GM23338 (cell line): ENCODE data around the gene PANK3. TPM values are rescaled to one million over a fixed set of nuclear protein-coding genes. Genes with fewer than 3 reads are reported as not detected.

Experiments used
- ATAC-seq: fragments of 200-7000 bp; cut with Tn5 transposase; 3 replicates; pipeline ENCODE4 v1.9.1; 2020
- DNase-seq: peaks from one replicate; pipeline ENCODE4 v3.0.0-alpha.2; 2015; ENCODE audit warnings: low spot score
- H2AFZ ChIP-seq: fragments of 200-600 bp; sonication (generic); 2 replicates; pipeline ENCODE4 v1.8.0; 2016; ENCODE audit warnings: antibody characterized with exemption, mild to moderate bottlenecking, moderate library complexity
- H3F3A ChIP-seq: fragments of 200-600 bp; sonication (generic); replicated peaks from 2 replicates; pipeline ENCODE4 v1.8.0; 2017; ENCODE audit warnings: antibody characterized with exemption, mixed run types, low read depth
- H3K27ac ChIP-seq: fragments of 200-600 bp; sonication (generic); 2 replicates; pipeline ENCODE4 v1.6.1; 2016; ENCODE audit warnings: low read depth
- H3K27me3 ChIP-seq: fragments of 200-600 bp; sonication (generic); 2 replicates; pipeline ENCODE4 v1.8.0; 2016; ENCODE audit warnings: mild to moderate bottlenecking, mixed run types, moderate library complexity; ENCODE audit not compliant: insufficient read depth
- H3K36me3 ChIP-seq: fragments of 200-600 bp; sonication (generic); 2 replicates; pipeline ENCODE4 v1.8.0; 2016; ENCODE audit warnings: mild to moderate bottlenecking; ENCODE audit not compliant: insufficient read depth
- H3K4me1 ChIP-seq: fragments of 200-600 bp; sonication (generic); 2 replicates; pipeline ENCODE4 v1.8.0; 2016; ENCODE audit warnings: mild to moderate bottlenecking, moderate library complexity; ENCODE audit not compliant: insufficient read depth
- H3K4me2 ChIP-seq: fragments of 200-600 bp; sonication (generic); 2 replicates; pipeline ENCODE4 v1.7.1; 2017; ENCODE audit warnings: mixed run types
- H3K4me3 ChIP-seq: fragments of 200-600 bp; sonication (generic); 2 replicates; pipeline ENCODE4 v1.6.1; 2016; ENCODE audit warnings: mixed run types
- H3K79me2 ChIP-seq: fragments of 200-600 bp; sonication (generic); replicated peaks from 2 replicates; pipeline ENCODE4 v1.8.0; 2017; ENCODE audit warnings: mild to moderate bottlenecking; ENCODE audit not compliant: insufficient read depth
- H3K9me2 ChIP-seq: fragments of 200-600 bp; sonication (generic); 2 replicates; pipeline ENCODE4 v1.8.0; 2017; ENCODE audit not compliant: insufficient read depth
- H4K20me1 ChIP-seq: fragments of 200-600 bp; sonication (generic); replicated peaks from 2 replicates; pipeline ENCODE4 v1.8.0; 2017; ENCODE audit warnings: mild to moderate bottlenecking; ENCODE audit not compliant: insufficient read depth
- H3K27ac Mint-ChIP-seq: 2 replicates; pipeline ENCODE4 v1.8.0; 2020; ENCODE audit warnings: inconsistent platforms, mild to moderate bottlenecking, moderate library complexity, mixed read lengths
- H3K27me3 Mint-ChIP-seq: 3 replicates; pipeline ENCODE4 v1.8.0; 2022; ENCODE audit warnings: low read depth, mild to moderate bottlenecking, moderate library complexity, mixed read lengths, inconsistent platforms; ENCODE audit not compliant: insufficient read depth, poor library complexity
- H3K36me3 Mint-ChIP-seq: 3 replicates; pipeline ENCODE4 v1.8.0; 2021; ENCODE audit warnings: low read depth, mild to moderate bottlenecking, inconsistent platforms, moderate library complexity, mixed read lengths
- H3K4me1 Mint-ChIP-seq: 3 replicates; pipeline ENCODE4 v1.8.0; 2020; ENCODE audit warnings: mild to moderate bottlenecking, inconsistent platforms, mixed read lengths
- H3K4me3 Mint-ChIP-seq: 3 replicates; pipeline ENCODE4 v1.8.0; 2021; ENCODE audit warnings: moderate library complexity, mild to moderate bottlenecking, inconsistent platforms, mixed read lengths
- H3K9me3 Mint-ChIP-seq: 3 replicates; pipeline ENCODE4 v1.8.0; 2020; ENCODE audit warnings: moderate library complexity, mild to moderate bottlenecking, inconsistent platforms, mixed read lengths
- CREB1 ChIP-seq: fragments of 250-450 bp; sonication (Bioruptor Pico); IDR thresholded peaks from 2 replicates; pipeline ENCODE4 v1.5.0; 2020; ENCODE audit warnings: low read depth, mild to moderate bottlenecking, moderate library complexity
- EZH2 ChIP-seq: fragments of 200-600 bp; sonication (generic); IDR thresholded peaks from one replicate; pipeline ENCODE4 v1.8.0; 2017; ENCODE audit warnings: antibody characterized with exemption, mild to moderate bottlenecking, low read depth; ENCODE audit not compliant: unreplicated experiment
- EZH2phosphoT487 ChIP-seq: fragments of 200-600 bp; sonication (generic); IDR thresholded peaks from one replicate; pipeline ENCODE4 v1.8.1; 2018; ENCODE audit warnings: antibody characterized with exemption; ENCODE audit not compliant: unreplicated experiment
- JUNB ChIP-seq: IDR thresholded peaks from one replicate; pipeline ENCODE4 v1.6.1; 2016; ENCODE audit warnings: antibody characterized with exemption; ENCODE audit not compliant: unreplicated experiment
- ZNF114 ChIP-seq: fragments of 250-450 bp; sonication (Bioruptor Pico); IDR thresholded peaks from 2 replicates; pipeline ENCODE4 v1.5.0; 2020; ENCODE audit warnings: mild to moderate bottlenecking, moderate library complexity
- ZNF331 ChIP-seq: fragments of 250-450 bp; sonication (Bioruptor Pico); IDR thresholded peaks from 2 replicates; pipeline ENCODE4 v1.5.0; 2020; ENCODE audit warnings: low read depth, mild to moderate bottlenecking, moderate library complexity
- polyA plus RNA-seq: library from polyadenylated mRNA; unstranded; fragments of >200 nt; fragmentation: Nextera tagmentation; extraction: Ambion mirVana; gene quantifications from 2 replicates; pipeline ENCODE4 v1.2.1, GENCODE V29; 2016
- total RNA-seq: library from RNA; depleted of rRNA; stranded (reverse); fragments of >200 nt; shearing (Covaris generic); gene quantifications from 2 replicates; pipeline ENCODE4 v1.2.3, GENCODE V29; 2014
- TF ChIP-seq, protein P1 (sequence below): IDR thresholded peaks from one replicate; pipeline ENCODE4 v1.6.1; 2018; ENCODE audit warnings: antibody characterized with exemption; ENCODE audit not compliant: unreplicated experiment
- TF ChIP-seq, protein P2 (sequence below), 2 experiments: fragments of 200-600 bp in 1 of 2; sonication (generic) in 1 of 2; conservative IDR thresholded peaks; 2 replicates each; pipeline versions ENCODE4 v1.5.1 to v1.6.1; 2016 to 2017; ENCODE audit warnings: antibody characterized with exemption in 2 of 2, low read depth in 2 of 2, mild to moderate bottlenecking in 2 of 2, moderate library complexity in 1 of 2
- TF ChIP-seq, protein P3 (sequence below): fragments of 250-450 bp; sonication (Bioruptor Pico); IDR thresholded peaks from 2 replicates; pipeline ENCODE4 v1.5.0; 2020; ENCODE audit warnings: mild to moderate bottlenecking, moderate library complexity
- TF ChIP-seq, protein P4 (sequence below): IDR thresholded peaks from 2 replicates; pipeline ENCODE4 v1.6.1; 2016; ENCODE audit warnings: antibody characterized with exemption

Gene PANK3
- total and polyA plus RNA-seq, 2 experiments from 2014 or later, result 17.0 to 91.6 TPM

DNA sequence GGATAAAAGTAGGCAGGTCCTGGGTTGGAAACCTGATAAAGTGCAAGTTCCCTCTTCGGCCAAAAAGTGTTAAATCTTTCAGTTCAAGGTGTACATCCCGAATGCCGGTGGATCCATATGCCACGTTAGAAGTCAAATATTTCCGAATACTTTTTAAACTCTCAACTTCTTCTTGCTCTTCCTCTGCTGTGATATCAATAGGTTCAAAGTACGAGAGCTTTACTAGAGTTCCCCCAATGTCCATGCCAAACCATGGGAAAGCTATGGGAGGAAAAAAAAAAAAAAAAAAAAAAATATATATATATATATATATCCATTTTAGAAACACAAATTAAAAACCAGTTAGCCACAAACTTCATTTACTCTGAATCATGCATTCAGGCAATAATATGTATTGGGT is 10.4 kb downstream of the PANK3 start (continued):
- TF ChIP-seq, protein P1, sequence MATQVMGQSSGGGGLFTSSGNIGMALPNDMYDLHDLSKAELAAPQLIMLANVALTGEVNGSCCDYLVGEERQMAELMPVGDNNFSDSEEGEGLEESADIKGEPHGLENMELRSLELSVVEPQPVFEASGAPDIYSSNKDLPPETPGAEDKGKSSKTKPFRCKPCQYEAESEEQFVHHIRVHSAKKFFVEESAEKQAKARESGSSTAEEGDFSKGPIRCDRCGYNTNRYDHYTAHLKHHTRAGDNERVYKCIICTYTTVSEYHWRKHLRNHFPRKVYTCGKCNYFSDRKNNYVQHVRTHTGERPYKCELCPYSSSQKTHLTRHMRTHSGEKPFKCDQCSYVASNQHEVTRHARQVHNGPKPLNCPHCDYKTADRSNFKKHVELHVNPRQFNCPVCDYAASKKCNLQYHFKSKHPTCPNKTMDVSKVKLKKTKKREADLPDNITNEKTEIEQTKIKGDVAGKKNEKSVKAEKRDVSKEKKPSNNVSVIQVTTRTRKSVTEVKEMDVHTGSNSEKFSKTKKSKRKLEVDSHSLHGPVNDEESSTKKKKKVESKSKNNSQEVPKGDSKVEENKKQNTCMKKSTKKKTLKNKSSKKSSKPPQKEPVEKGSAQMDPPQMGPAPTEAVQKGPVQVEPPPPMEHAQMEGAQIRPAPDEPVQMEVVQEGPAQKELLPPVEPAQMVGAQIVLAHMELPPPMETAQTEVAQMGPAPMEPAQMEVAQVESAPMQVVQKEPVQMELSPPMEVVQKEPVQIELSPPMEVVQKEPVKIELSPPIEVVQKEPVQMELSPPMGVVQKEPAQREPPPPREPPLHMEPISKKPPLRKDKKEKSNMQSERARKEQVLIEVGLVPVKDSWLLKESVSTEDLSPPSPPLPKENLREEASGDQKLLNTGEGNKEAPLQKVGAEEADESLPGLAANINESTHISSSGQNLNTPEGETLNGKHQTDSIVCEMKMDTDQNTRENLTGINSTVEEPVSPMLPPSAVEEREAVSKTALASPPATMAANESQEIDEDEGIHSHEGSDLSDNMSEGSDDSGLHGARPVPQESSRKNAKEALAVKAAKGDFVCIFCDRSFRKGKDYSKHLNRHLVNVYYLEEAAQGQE, result no peak
- TF ChIP-seq, protein P2, sequence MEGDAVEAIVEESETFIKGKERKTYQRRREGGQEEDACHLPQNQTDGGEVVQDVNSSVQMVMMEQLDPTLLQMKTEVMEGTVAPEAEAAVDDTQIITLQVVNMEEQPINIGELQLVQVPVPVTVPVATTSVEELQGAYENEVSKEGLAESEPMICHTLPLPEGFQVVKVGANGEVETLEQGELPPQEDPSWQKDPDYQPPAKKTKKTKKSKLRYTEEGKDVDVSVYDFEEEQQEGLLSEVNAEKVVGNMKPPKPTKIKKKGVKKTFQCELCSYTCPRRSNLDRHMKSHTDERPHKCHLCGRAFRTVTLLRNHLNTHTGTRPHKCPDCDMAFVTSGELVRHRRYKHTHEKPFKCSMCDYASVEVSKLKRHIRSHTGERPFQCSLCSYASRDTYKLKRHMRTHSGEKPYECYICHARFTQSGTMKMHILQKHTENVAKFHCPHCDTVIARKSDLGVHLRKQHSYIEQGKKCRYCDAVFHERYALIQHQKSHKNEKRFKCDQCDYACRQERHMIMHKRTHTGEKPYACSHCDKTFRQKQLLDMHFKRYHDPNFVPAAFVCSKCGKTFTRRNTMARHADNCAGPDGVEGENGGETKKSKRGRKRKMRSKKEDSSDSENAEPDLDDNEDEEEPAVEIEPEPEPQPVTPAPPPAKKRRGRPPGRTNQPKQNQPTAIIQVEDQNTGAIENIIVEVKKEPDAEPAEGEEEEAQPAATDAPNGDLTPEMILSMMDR (conservative IDR thresholded peaks at IDR 0.05; ENCODE audit: low read depth in 2 of 2), result no peak

DNA sequence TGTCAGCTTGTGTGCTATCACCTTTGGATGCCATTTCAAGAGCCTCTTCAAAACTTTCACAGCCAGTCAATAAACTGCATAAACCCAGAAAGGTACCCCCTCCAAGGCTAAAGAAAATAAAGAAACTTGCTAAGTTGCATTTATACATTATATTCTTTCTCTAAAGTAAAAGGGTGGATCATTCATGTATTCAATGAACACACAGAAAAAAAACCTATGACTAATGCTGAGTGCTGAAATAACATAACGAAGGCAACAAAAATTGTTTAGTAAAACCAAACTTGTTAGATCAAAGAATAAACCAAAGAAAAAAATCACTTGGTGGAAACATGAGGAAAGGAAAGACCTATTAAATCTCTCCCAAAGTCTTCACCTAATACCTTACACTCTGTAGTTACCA is 15.2 kb downstream of the PANK3 start:
- Mint-ChIP-seq H3K27ac (no peak overlapping the region), H3K9me3 (no peaks in the 10 kb centered on the region), H3K4me1 (no peaks in the 10 kb centered on the region; the same call in 2 of the 3 replicates), H3K27me3 (no peaks in the 10 kb centered on the region), H3K36me3 (peaks cover 59% of the 10 kb centered on the region), H3K4me3 (no peak overlapping the region)
- Histone ChIP-seq H3F3A (no peaks in the 10 kb centered on the region), H2AFZ (no peak overlapping the region), H3K4me1 (no peaks in the 10 kb centered on the region), H3K36me3 (peaks cover 43% of the 10 kb centered on the region), H3K4me2 (no peak overlapping the region), H4K20me1 (peaks cover 43% of the 10 kb centered on the region), H3K27me3 (no peaks in the 10 kb centered on the region), H3K4me3 (no peak overlapping the region), H3K79me2 (peaks cover 78% of the 10 kb centered on the region), H3K27ac (no peak overlapping the region), H3K9me2 (no peaks in the 10 kb centered on the region)
- no peak for DNase-seq
- no peak for ATAC-seq
- TF ChIP-seq ZNF114 (CRISPR knock-in tag) (no peak), JUNB (no peak), ZNF331 (CRISPR knock-in tag) (no peak), EZH2 (no peak), CREB1 (CRISPR knock-in tag) (no peak), EZH2phosphoT487 (no peak)
- TF ChIP-seq, protein P3, sequence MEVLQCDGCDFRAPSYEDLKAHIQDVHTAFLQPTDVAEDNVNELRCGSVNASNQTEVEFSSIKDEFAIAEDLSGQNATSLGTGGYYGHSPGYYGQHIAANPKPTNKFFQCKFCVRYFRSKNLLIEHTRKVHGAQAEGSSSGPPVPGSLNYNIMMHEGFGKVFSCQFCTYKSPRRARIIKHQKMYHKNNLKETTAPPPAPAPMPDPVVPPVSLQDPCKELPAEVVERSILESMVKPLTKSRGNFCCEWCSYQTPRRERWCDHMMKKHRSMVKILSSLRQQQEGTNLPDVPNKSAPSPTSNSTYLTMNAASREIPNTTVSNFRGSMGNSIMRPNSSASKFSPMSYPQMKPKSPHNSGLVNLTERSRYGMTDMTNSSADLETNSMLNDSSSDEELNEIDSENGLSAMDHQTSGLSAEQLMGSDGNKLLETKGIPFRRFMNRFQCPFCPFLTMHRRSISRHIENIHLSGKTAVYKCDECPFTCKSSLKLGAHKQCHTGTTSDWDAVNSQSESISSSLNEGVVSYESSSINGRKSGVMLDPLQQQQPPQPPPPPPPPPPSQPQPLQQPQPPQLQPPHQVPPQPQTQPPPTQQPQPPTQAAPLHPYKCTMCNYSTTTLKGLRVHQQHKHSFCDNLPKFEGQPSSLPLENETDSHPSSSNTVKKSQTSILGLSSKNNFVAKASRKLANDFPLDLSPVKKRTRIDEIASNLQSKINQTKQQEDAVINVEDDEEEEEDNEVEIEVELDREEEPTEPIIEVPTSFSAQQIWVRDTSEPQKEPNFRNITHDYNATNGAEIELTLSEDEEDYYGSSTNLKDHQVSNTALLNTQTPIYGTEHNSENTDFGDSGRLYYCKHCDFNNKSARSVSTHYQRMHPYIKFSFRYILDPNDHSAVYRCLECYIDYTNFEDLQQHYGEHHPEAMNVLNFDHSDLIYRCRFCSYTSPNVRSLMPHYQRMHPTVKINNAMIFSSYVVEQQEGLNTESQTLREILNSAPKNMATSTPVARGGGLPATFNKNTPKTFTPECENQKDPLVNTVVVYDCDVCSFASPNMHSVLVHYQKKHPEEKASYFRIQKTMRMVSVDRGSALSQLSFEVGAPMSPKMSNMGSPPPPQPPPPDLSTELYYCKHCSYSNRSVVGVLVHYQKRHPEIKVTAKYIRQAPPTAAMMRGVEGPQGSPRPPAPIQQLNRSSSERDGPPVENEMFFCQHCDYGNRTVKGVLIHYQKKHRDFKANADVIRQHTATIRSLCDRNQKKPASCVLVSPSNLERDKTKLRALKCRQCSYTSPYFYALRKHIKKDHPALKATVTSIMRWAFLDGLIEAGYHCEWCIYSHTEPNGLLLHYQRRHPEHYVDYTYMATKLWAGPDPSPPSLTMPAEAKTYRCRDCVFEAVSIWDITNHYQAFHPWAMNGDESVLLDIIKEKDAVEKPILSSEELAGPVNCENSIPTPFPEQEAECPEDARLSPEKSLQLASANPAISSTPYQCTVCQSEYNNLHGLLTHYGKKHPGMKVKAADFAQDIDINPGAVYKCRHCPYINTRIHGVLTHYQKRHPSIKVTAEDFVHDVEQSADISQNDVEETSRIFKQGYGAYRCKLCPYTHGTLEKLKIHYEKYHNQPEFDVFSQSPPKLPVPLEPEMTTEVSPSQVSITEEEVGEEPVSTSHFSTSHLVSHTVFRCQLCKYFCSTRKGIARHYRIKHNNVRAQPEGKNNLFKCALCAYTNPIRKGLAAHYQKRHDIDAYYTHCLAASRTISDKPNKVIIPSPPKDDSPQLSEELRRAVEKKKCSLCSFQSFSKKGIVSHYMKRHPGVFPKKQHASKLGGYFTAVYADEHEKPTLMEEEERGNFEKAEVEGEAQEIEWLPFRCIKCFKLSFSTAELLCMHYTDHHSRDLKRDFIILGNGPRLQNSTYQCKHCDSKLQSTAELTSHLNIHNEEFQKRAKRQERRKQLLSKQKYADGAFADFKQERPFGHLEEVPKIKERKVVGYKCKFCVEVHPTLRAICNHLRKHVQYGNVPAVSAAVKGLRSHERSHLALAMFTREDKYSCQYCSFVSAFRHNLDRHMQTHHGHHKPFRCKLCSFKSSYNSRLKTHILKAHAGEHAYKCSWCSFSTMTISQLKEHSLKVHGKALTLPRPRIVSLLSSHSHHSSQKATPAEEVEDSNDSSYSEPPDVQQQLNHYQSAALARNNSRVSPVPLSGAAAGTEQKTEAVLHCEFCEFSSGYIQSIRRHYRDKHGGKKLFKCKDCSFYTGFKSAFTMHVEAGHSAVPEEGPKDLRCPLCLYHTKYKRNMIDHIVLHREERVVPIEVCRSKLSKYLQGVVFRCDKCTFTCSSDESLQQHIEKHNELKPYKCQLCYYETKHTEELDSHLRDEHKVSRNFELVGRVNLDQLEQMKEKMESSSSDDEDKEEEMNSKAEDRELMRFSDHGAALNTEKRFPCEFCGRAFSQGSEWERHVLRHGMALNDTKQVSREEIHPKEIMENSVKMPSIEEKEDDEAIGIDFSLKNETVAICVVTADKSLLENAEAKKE (CRISPR knock-in tag), result no peak
- TF ChIP-seq, protein P4, sequence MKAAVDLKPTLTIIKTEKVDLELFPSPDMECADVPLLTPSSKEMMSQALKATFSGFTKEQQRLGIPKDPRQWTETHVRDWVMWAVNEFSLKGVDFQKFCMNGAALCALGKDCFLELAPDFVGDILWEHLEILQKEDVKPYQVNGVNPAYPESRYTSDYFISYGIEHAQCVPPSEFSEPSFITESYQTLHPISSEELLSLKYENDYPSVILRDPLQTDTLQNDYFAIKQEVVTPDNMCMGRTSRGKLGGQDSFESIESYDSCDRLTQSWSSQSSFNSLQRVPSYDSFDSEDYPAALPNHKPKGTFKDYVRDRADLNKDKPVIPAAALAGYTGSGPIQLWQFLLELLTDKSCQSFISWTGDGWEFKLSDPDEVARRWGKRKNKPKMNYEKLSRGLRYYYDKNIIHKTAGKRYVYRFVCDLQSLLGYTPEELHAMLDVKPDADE, result no peak
- TF ChIP-seq, protein P2 (conservative IDR thresholded peaks at IDR 0.05; ENCODE audit: low read depth in 2 of 2), result no peak
